ENCODE results near the gene ZNF165.
"Not testable (repeated sequence)": the region's sequence is repeated elsewhere in the genome, so short reads cannot be mapped to it uniquely, and the experiment has no call there.

ZNF165 gene

DNA sequence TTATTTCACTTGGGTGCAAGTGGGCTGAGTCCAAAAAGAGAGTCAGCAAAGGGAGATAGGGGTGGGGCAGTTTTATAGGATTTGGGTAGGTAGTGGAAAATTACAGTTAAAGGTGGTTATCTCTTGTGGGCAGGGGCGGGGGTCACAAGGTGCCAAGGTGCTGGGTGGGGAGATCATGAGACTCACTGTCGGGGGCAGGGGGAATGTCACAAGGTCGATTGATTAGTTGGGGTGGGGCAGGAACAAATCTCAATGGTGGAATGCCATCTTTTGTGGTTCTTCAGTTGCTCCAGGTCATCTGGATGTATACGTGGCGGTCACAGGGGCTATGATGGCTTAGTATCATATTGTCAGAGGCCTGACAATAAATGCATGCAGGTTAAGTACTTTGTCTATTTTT, 41.9 kb downstream of the ZNF165 start:
- DNase-seq: not testable (repeated sequence)

DNA sequence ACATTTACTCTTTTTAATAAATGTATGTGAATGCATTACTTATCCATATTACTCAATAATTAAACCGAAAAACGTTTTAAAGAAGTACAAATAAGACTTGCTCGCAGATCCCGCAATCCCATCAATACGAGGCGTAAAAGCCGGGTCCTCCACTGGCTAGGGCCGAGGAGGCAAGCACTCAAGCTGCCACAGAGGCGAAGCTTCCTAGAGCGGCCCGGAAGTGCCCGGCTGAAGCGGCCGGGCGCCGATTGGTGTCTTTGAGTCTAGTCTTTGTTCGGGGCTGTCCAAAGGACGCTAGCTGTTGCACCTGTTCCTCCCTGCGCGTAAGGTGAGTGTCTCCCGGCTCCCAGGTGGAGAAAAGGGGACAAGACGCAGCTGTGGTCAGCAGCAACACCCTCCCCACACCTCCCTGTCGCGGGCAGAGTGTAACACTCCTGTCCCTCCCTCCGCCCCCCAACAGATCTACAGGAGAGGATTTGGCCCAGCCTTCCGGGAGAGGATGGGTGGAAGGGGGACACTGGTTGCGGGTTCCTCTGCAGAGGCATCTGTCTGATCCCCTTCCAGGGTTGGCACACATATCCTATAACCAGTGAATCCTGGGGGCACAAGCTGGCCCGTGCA, 44.1 kb downstream of the ZNF165 start, which contains the start of gene ZSCAN16:
TSS of gene ZSCAN16 (plus strand) at position 260 of the 621 bp plus-strand sequence. CDS start 835 bp downstream, outside the sequence.
- DNase-seq: peak; percentile 56

DNA sequence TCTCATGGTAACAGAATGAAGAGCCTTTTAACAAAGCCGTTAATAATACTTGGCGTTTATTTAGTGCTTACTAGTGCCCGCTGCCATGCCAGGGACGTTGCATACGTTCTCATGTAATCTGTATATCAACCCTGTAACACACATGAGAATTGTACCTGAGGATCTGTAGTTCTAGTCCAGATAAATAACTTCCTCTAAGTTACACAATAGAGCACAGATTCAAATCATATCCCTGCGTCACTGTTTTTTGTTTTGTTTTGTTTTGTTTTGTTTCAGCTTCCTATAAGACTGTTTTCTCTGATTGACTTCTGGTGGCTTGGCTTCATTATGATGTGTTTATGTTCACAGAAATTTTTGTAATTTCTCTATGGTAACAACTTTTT, 44.6 kb downstream of the ZNF165 start:
- DNase-seq: no peak

DNA sequence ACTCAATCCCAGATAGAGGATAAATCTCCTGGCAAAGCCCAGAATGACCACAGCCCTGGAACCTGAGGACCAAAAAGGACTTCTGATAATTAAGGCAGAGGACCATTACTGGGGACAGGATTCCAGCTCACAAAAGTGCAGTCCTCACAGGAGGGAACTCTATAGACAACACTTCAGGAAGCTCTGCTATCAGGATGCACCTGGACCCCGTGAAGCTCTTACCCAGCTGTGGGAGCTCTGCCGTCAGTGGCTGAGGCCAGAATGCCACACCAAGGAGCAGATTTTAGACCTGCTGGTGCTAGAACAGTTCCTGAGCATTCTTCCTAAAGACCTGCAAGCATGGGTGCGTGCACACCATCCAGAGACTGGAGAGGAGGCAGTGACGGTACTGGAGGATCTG, 45.0 kb downstream of the ZNF165 start:
- DNase-seq: no peak

DNA sequence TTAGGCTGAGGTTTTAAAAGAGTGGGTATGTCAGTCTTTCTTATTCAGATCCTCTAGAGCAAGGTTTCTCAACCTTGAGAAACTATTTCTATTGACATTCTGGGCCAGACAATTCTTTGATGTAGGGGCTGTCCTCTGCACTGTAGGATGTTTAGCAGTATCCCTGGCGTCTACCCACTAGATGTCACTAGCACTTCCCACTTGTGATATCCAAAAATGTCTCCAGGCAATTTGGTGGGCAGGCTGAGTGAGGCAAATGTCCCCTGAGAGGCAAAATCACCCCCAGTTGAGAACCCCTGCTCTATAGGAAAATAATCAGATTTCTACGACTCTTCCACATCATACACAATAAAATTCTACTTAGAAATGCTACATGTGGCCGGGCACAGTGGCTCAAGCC, 53.6 kb downstream of the ZNF165 start:
- no peak for DNase-seq

DNA sequence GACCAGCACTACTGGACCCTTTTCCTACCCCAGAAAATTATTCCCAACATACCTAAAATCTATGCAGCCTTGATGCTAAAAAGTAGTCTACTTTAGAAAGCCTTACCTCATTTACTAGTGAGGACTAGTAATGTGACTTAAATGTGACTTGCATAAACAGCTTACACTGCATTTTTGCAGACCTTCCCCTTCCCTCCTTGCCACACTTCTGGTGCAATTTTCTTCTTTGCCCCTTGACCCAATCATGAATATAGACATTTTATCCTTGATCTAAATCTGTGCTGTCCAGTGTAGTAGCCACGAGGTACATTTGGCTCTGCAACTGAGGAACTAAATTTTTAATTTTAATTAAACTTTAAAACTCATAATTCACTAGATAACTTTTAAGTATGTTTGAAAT, 54.3 kb downstream of the ZNF165 start:
- DNase-seq: no peak

DNA sequence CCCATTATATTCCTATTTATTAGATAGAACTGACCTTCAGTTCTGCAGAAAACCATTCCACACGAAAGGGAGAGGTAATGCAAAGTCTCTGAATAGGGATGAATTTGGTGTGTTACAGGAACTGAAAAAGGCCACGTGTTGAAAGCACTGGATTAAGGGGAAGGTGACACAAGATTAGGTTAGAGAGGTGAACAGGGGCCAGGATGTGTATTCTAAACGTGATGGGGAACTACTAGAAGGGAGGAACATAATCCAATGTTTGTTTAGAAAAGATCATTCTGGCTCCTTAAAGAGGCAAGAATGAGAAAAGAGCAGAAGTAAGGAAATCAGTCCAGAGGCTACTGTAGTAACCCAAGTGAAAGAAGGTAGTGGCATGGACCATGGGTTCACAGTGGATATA, 55.0 kb downstream of the ZNF165 start:
- DNase-seq: no peak

DNA sequence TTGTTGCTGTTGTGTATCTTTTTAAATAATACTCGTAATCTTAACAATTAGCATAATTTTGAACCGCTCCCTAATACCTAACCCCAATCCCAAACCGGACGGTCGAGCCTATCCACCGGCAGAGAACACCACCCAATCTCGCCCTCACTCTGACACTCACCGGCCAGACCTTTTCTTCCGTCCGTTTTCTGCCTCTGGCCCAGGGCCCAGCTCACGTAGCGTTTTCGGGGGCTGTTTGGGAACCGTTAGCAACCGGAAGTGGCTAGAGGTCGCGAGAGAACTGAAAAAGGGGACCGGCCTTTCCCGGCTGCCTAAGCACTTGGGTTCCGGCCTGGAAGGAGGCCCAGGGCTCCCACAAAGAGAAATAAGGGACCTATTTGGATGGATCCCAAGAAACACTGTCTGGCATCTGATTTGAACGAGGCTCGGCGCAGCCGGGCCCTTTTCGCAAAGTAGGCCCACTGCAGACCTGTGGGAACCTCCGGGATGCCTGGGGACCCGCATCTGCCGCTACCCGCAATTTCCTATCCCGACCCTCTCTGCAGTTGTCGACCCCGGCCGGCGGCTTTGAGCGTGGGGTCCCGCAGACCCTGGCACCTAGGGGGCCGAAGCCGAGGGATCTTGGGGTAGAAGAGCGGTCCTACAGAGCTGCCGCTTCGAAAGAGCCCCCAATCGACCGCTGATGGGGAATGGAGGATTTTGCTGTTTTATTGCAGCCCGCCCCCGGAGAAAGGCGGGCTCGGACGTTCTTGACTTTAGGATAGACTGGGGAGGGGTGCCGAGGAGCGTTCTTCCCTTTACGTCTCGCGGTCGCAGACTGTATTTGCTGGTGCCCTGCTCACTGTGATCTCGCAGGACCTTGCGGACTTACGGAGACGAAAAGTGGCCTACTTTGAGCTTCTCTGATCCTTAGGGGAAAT, 56.5 kb downstream of the ZNF165 start:
- DNase-seq: peak; percentile 62

DNA sequence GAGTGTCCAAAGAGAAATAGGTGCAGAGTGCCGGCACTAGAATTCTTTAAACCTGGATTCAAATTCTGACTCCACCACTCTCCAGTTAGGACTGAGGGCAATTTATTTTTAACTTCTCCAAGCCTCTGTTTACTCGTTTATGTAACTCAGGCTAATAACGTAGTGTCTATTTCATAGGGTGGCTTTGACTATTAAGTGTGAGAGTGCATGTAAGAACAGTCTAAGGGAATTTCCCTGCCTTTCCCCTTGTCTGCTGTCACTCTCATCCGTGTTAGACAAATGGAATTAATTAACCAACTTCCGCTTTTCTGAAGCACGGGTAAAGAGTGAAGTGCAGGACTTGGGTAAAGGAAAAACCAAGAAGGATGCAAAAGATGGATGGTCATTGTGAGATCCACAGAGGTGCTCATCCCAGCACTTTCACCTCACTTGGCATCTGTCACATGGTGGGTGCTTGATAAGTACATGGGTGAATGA, 57.2 kb downstream of the ZNF165 start:
- peak; percentile 16 for DNase-seq

All from activated CD4-positive, alpha-beta T cell treated with anti-CD3 and anti-CD28 coated beads for 1 hour (primary cell).